Natural killer cell treated with Interleukin-12 subunit alpha and Interleukin-12 subunit beta and Interleukin-15 and Interleukin-18, amount 100 ng/mL, for 72 hours (primary cell): ENCODE data around the gene GFOD2. TPM values are rescaled to one million over a fixed set of nuclear protein-coding genes. Genes with fewer than 3 reads are reported as not detected.

Source experiments
- ATAC-seq, 2 donors: fragments of 150-1000 bp; cut with Tn5 transposase in 1 of 2; sonication (Bioruptor Pico), chemical (Tn5 transposase) in 1 of 2; 2 replicates each; pipeline ENCODE4 v1.10.0; 2021
- DNase-seq: peaks from one replicate; pipeline ENCODE4 v3.0.0; 2022; ENCODE audit warnings: low spot score
- H3K27ac Mint-ChIP-seq, 2 donors: 1 replicate in 1 of 2; 2 replicates in 1 of 2; pipeline ENCODE4 v1.8.0; 2022; ENCODE audit warnings: mixed read lengths in 2 of 2, mild to moderate bottlenecking in 1 of 2, moderate library complexity in 1 of 2
- H3K27me3 Mint-ChIP-seq, 2 donors: 1 replicate in 1 of 2; 2 replicates in 1 of 2; pipeline ENCODE4 v1.8.0; 2022; ENCODE audit warnings: mixed read lengths in 2 of 2
- H3K36me3 Mint-ChIP-seq: one replicate; pipeline ENCODE4 v1.8.0; 2022; ENCODE audit warnings: mixed read lengths
- H3K4me1 Mint-ChIP-seq, 2 donors: 1 replicate in 1 of 2; 2 replicates in 1 of 2; pipeline ENCODE4 v1.8.0; 2022; ENCODE audit warnings: low read depth in 2 of 2, mixed read lengths in 2 of 2, mild to moderate bottlenecking in 1 of 2
- H3K4me3 Mint-ChIP-seq: one replicate; pipeline ENCODE4 v1.8.0; 2022; ENCODE audit warnings: mixed read lengths
- H3K9me3 Mint-ChIP-seq: 2 replicates; pipeline ENCODE4 v1.8.0; 2022; ENCODE audit warnings: mixed read lengths
- total RNA-seq, 2 donors: library from RNA; stranded (reverse); gene quantifications; one replicate each; pipeline ENCODE4 v1.2.3, GENCODE V29; 2022

GFOD2 gene
- total RNA-seq, 2 donors from 2014 or later, result 14.8 to 22.0 TPM

DNA sequence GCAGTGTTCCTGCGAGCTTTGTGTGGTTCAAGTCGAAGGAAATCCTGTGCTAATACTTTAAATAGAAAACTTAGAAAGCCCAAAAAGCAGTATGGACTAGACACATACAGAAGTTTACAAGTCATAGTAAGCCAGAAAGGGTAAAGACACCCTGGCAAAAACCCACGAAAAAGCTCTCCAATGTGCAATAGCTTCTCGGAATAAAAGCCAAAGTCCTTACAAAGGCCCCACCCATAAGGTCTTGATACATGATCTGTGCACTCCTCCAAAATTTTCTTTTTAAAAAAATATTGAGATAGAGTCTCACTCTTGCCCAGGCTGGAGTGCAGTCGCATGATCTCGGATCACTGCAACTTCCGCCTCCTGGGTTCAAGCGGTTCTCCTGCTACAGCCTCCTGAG lies 42.2 kb downstream of the GFOD2 start:
- Mint-ChIP-seq H3K4me1 (peaks cover 0 to 5% of the 10 kb centered on the region in 2 donors), H3K36me3 (no peaks in the 10 kb centered on the region), H3K4me3 (no peak overlapping the region), H3K9me3 (no peaks in the 10 kb centered on the region), H3K27me3 (no peaks in the 10 kb centered on the region), H3K27ac (no peak overlapping the region)
- DNase-seq, result no peak
- ATAC-seq, result no peak

DNA sequence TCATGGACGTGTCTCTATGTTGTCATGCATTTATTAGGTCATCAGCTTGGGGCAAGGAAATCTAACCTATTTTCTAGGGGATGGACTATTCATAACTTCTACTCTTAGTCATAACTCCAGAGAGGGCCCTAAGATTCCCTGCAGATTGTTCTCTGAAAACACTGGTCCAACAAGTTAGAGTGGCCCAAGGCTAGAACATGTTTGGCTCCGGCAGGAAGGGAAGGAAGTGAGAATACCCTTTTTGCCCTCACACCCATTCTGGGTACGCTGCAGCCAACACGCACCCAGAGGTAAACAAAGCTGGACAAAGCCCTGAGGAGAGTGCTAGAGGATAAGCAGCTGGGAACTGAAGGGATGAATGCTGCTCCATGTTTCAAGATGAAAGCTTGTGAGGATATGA lies 42.6 kb downstream of the GFOD2 start:
- no peak overlapping the region for H3K27ac Mint-ChIP-seq
- peaks cover 0 to 5% of the 10 kb centered on the region in 2 donors for H3K4me1 Mint-ChIP-seq
- ATAC-seq, result no peak
- no peaks in the 10 kb centered on the region for H3K36me3 Mint-ChIP-seq
- no peaks in the 10 kb centered on the region for H3K27me3 Mint-ChIP-seq
- DNase-seq, result no peak
- H3K9me3 Mint-ChIP-seq, result no peaks in the 10 kb centered on the region
- H3K4me3 Mint-ChIP-seq, result no peak overlapping the region

DNA sequence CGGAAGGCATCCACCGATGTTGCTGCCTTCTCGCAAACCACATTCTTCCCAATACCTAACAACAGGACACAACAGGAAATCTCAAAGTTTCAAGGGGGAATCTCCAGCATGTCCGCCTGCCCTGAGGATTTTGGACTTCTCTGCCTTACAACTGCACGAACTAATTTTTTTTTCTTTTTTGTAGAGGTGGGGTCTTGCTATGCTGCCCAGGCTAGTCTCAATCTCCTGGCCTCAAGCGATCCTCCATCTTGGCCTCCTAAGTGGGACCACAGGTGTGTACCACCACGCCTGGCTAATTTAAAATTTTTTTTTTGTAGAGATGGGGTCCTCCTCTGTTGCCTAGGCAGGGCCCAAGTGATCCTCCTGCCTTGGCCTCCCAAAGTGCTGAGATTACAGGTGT lies 43.1 kb downstream of the GFOD2 start:
- Mint-ChIP-seq H3K27me3 (no peaks in the 10 kb centered on the region), H3K4me1 (peaks cover 0 to 5% of the 10 kb centered on the region in 2 donors), H3K9me3 (no peaks in the 10 kb centered on the region), H3K4me3 (no peak overlapping the region), H3K36me3 (no peaks in the 10 kb centered on the region), H3K27ac (no peak overlapping the region)
- no peak for DNase-seq
- ATAC-seq, result no peak

- no peak overlapping the region for H3K4me3 Mint-ChIP-seq
- DNase-seq (no peak), ATAC-seq (no peak)
- H3K36me3 Mint-ChIP-seq, result no peaks in the 10 kb centered on the region
- no peaks in the 10 kb centered on the region for H3K9me3 Mint-ChIP-seq
- no peak overlapping the region for H3K27ac Mint-ChIP-seq
- H3K4me1 Mint-ChIP-seq, result peaks cover 0 to 5% of the 10 kb centered on the region in 2 donors
- no peaks in the 10 kb centered on the region for H3K27me3 Mint-ChIP-seq
Measured at GRCh38 chr16:67675579-67675935, 43.6 kb downstream of the GFOD2 start.

DNA sequence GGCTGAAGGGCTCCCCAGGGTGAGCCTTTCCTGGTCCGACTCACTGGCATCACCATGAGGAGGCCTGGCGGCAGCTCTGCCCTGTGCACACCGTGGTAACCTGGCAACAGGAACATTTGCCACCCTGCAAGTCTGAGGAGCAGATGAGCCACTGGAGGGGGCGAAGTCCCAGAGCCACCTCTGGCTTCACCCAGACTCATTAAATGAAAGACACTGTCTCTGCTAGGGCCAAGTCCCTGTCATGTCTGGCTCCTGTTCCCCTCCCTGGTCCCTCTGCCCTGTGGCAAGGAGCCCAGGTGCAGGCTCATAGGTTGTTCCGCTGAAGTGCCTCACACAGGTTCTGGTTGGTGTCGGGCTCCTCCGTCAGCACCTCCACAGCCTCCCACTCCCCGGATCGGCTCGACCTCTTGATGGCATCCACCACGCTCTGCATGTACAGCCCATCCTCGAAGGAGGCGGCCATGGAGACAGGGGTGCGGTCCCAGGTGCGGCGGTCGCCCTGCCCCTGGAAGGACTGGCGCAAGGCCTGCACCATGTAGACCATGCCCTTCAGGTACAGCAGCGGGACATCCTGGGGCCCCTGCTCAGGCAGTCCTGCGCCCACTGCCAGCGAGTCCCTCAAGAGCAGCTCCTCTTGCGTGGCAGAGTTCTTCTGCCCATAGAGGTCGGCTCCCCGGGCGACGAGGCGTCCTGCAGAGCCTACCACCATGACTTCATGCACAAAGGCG lies 44.1 kb downstream of the GFOD2 start:
- H3K4me3 Mint-ChIP-seq, result no peak overlapping the region
- DNase-seq (no peak), ATAC-seq (peak in 1 of 2 donors; percentile 29)
- H3K9me3 Mint-ChIP-seq, result no peaks in the 10 kb centered on the region
- no peak overlapping the region for H3K27ac Mint-ChIP-seq
- peaks cover 0 to 5% of the 10 kb centered on the region in 2 donors for H3K4me1 Mint-ChIP-seq
- no peaks in the 10 kb centered on the region for H3K36me3 Mint-ChIP-seq
- H3K27me3 Mint-ChIP-seq, result no peaks in the 10 kb centered on the region

- H3K27ac Mint-ChIP-seq, result peak overlapping the region in 1 of 2 donors; percentile 72
- H3K4me3 Mint-ChIP-seq, result no peak overlapping the region
- ATAC-seq, result no peak
- H3K4me1 Mint-ChIP-seq, result peaks cover 0 to 5% of the 10 kb centered on the region in 2 donors
- H3K36me3 Mint-ChIP-seq, result no peaks in the 10 kb centered on the region
- DNase-seq, result no peak
- H3K27me3 Mint-ChIP-seq, result no peaks in the 10 kb centered on the region
- H3K9me3 Mint-ChIP-seq, result no peaks in the 10 kb centered on the region
Measured at GRCh38 chr16:67673712-67674580, 45.2 kb downstream of the GFOD2 start.

DNA sequence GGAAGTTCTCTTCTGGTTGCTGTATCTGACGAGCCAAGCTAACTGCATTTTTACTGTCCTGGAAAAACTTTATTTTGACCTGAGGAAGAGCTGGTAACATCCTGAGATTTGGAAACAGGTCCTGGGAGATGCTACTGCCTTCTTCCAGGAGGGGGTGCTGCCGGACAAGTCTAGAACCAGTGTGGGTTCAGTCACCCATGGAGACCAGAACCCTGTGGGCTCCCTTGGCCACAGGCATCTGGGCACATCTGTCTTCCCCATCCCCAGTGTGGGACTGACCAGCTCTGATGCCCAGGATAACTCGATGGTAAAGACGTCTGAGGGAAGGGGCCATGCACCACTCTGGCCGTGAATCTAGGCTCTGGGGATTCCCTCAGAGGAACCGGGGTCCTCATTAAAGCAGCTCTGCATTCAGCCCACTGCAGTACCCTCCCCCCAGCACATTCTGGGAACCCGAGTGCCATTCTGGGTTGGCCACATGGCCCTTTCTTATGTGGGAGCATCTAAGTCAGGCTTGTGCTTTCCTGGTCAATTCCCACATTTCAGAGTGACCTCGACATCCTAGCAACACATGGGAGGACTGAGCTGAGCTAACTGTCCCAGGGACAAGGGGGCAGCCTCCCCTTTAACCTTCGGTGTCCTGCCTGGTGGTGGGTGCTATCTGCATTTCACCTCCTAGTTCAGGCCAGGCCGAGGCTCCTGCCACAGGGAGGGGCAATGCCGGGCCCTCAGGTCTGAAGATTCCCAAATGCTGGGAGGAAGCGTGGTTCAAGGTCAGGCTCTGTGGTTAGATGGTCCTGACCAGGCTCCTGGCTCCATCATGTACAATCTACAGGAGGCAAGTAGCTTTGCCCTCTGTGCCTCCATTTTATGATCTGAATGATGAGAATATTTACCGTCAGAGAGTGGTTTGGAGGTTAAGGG lies 46.1 kb downstream of the GFOD2 start:
- Mint-ChIP-seq H3K36me3 (no peaks in the 10 kb centered on the region), H3K4me3 (no peak overlapping the region), H3K27ac (no peak overlapping the region), H3K9me3 (no peaks in the 10 kb centered on the region), H3K4me1 (peaks cover 0 to 5% of the 10 kb centered on the region in 2 donors), H3K27me3 (no peaks in the 10 kb centered on the region)
- ATAC-seq (peak; percentile 37 to 59), DNase-seq (no peak)

DNA sequence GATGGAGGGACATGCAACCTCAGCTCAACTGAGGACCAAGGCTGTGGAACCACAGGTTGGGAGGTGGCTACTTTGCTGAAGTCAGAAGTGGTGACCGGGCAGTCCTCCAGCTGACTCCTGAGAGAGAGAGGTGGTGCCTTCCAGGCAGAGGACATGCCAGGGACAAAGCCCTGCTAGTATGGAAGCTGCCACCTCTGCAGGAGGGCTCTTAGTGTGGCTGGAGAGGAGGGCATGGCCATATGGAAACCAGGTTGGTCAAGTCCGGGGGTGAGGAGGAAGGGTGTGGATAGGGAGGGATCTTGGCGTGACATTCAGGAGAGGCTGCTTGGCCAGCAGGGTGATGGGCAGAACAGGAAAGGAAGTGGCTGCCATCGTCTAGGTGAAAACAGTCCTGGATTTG lies 46.8 kb downstream of the GFOD2 start:
- H3K9me3 Mint-ChIP-seq, result no peaks in the 10 kb centered on the region
- peaks cover 0 to 5% of the 10 kb centered on the region in 2 donors for H3K4me1 Mint-ChIP-seq
- ATAC-seq (no peak), DNase-seq (no peak)
- no peak overlapping the region for H3K27ac Mint-ChIP-seq
- no peaks in the 10 kb centered on the region for H3K27me3 Mint-ChIP-seq
- no peak overlapping the region for H3K4me3 Mint-ChIP-seq
- no peaks in the 10 kb centered on the region for H3K36me3 Mint-ChIP-seq

DNA sequence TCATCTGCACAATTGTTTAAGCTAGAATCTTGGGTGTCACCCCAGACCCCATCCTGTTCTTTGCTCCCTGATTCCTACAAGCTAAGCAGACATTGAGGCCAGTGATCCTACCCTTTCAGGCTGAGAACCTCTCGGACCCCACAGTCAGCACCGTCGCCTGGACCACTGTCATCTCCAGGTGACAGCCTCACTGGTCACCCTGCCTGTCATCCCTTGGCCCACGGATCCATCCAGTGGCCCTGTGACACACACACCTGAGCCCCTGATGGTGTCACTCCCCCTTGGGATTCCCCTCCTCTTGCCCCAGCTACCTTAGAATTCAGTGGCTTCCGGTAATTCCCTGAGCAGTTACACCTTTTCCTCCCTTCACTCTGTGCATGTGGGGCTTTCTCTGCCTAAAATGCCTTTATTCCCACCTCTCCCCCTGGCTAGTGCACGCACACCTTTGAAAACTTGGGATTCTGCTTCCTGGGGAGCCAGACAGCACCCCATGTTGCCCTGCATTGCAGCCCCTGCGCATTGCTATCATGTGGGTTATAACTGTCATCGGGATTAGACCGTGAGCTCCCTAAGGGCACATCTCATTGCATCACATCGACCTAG lies 49.5 kb downstream of the GFOD2 start:
- ATAC-seq (no peak), DNase-seq (peak; percentile 49)
- Mint-ChIP-seq H3K27ac (peak overlapping the region in 1 of 2 donors; percentile 57), H3K36me3 (no peaks in the 10 kb centered on the region), H3K4me1 (peaks cover 6 to 11% of the 10 kb centered on the region in 2 donors), H3K9me3 (no peaks in the 10 kb centered on the region), H3K4me3 (no peak overlapping the region), H3K27me3 (no peaks in the 10 kb centered on the region)

DNA sequence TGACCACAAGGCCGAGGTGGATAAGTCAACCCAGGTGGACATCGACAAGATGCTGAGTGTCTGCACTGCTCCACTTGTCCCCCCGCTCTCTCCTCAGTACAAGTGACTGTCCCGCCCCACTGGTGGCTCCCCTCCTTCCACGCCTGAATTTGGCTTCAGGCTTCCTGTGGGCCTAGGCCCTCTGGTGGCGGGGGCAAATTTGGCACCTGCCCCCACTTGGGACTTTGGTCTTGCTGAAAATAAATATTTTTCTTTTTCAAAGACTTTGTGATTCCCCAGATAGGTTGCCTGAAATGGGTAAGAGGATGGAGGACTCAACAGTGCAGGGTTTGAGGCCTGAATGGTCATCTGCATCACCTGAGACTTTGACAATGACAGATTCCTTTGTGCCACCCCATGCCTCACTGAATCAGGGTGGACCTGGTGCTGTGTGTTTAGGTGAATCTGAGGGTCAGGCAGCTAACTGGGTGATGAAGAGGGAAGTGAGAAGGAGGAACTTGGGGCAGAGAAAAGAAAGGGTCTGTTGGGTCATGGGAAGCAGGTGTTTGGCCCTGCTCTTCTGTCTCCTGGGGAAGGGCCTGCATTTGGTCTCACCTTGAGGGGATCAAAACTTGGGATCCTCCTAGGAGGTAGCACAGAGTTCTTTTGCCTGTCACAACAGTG lies 50.5 kb downstream of the GFOD2 start:
- no peak for ATAC-seq
- no peaks in the 10 kb centered on the region for H3K27me3 Mint-ChIP-seq
- no peak overlapping the region for H3K4me3 Mint-ChIP-seq
- no peak overlapping the region for H3K27ac Mint-ChIP-seq
- peaks cover 6 to 17% of the 10 kb centered on the region in 2 donors for H3K4me1 Mint-ChIP-seq
- H3K36me3 Mint-ChIP-seq, result no peaks in the 10 kb centered on the region
- H3K9me3 Mint-ChIP-seq, result no peaks in the 10 kb centered on the region
- peak; percentile 51 for DNase-seq

DNA sequence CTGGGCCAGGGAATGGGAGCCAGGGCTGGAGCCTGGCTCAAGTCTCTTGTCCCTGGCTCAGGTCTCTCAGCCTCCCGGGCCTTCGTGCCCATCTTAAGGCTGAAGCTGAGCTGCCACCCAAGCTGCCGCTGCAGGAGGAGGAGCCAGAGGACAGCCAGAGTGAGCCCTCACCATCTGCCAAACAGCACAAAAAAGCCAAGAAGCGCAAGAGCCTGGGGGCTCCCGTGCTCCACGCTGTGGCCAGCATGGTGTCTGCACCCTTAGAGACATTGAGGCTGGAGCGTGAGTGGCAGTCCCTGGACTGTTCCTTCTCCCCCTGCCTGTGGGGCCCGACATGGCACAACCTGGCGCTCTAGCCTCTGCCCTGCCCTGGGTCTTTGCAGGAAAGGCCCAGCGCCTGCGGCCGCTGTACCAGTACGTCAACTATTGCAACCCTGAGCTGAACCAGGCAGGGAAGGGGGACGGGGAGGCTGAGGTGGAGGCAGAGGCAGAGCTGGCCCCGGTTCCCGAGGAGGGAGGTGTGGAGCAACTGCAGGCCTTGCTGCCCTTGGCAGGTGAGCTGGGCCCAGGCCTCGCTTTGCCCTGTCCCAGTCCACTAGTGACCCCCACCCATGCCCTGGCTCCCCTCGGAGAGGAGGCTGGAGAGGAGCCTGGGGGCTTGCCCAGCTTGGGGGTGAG lies 51.2 kb downstream of the GFOD2 start:
- ATAC-seq (peak; percentile 83 to 84), DNase-seq (peak; percentile 83)
- peaks cover 6 to 17% of the 10 kb centered on the region in 2 donors for H3K4me1 Mint-ChIP-seq
- H3K4me3 Mint-ChIP-seq, result no peak overlapping the region
- no peak overlapping the region for H3K27ac Mint-ChIP-seq
- no peaks in the 10 kb centered on the region for H3K27me3 Mint-ChIP-seq
- H3K9me3 Mint-ChIP-seq, result no peaks in the 10 kb centered on the region
- H3K36me3 Mint-ChIP-seq, result no peaks in the 10 kb centered on the region

GRCh38 chr16:67667453-67667816 lies 51.7 kb downstream of the GFOD2 start:
- ATAC-seq (no peak), DNase-seq (no peak)
- peaks cover 6 to 12% of the 10 kb centered on the region in 2 donors for H3K4me1 Mint-ChIP-seq
- no peaks in the 10 kb centered on the region for H3K9me3 Mint-ChIP-seq
- no peaks in the 10 kb centered on the region for H3K36me3 Mint-ChIP-seq
- peak overlapping the region; percentile 80 for H3K4me3 Mint-ChIP-seq
- no peaks in the 10 kb centered on the region for H3K27me3 Mint-ChIP-seq
- peak overlapping the region in 1 of 2 donors; percentile 21 for H3K27ac Mint-ChIP-seq
